G401.6 (cell line): Measurements from ENCODE around the gene WNT3A.

Source experiments
- FAIRE-seq: peaks from 2 replicates; lab custom pipeline; 2012; peaks lifted over from hg19 to GRCh38; lab: Jason Lieb, UNC

WNT3A gene

GRCh38 chr1:228084797-228085196, 78.0 kb downstream of the WNT3A start:
- FAIRE-seq: no peak

- FAIRE-seq: no peak
These were observed 78.6 kb downstream of the WNT3A start for GRCh38 chr1:228085287-228085951.

GRCh38 chr1:228087771-228088251, 81.0 kb downstream of the WNT3A start:
- FAIRE-seq: no peak

- FAIRE-seq: no peak
These were observed 82.0 kb downstream of the WNT3A start for GRCh38 chr1:228088586-228089498.

GRCh38 chr1:228089519-228090380, 83.0 kb downstream of the WNT3A start:
- no peak for FAIRE-seq

- no peak for FAIRE-seq
These were observed 83.8 kb downstream of the WNT3A start for GRCh38 chr1:228090613-228091081.

GRCh38 chr1:228091084-228091483, 84.3 kb downstream of the WNT3A start:
- FAIRE-seq: no peak

- FAIRE-seq: no peak
These were observed 85.7 kb downstream of the WNT3A start for GRCh38 chr1:228092342-228093049.

- FAIRE-seq: no peak
These were observed 86.5 kb downstream of the WNT3A start for GRCh38 chr1:228093050-228093906.

GRCh38 chr1:228094432-228095016, 87.7 kb downstream of the WNT3A start:
- no peak for FAIRE-seq

GRCh38 chr1:228095161-228095560, 88.4 kb downstream of the WNT3A start:
- no peak for FAIRE-seq

GRCh38 chr1:228095938-228096337, 89.1 kb downstream of the WNT3A start:
- FAIRE-seq: no peak

GRCh38 chr1:228096416-228097332, 89.9 kb downstream of the WNT3A start:
- FAIRE-seq: no peak

GRCh38 chr1:228097333-228098081, 90.7 kb downstream of the WNT3A start:
- FAIRE-seq: no peak

GRCh38 chr1:228098323-228098931, 91.6 kb downstream of the WNT3A start:
- FAIRE-seq: no peak

- FAIRE-seq: no peak
These were observed 92.5 kb downstream of the WNT3A start for GRCh38 chr1:228099331-228099732.

- FAIRE-seq: no peak
These were observed 94.2 kb downstream of the WNT3A start for GRCh38 chr1:228100822-228101613.
